Neural crest cell (in vitro differentiated cells): Measurements from ENCODE around the gene MAP10. TPM values are rescaled to one million over a fixed set of nuclear protein-coding genes. Genes with fewer than 3 reads are reported as not detected.

ENCODE experiments used
- DNase-seq: peaks from one replicate; pipeline ENCODE4 v3.0.0; 2021; ENCODE audit warnings: low read depth, mixed read lengths, low spot score
- H3K27ac Mint-ChIP-seq: one replicate; pipeline ENCODE4 v1.8.0; 2021; ENCODE audit warnings: mild to moderate bottlenecking, mixed read lengths; ENCODE audit not compliant: unreplicated experiment
- H3K27me3 Mint-ChIP-seq: 2 replicates; pipeline ENCODE4 v1.8.0; 2021; ENCODE audit warnings: low read depth, mild to moderate bottlenecking, mixed read lengths
- H3K36me3 Mint-ChIP-seq: 2 replicates; pipeline ENCODE4 v1.8.0; 2021; ENCODE audit warnings: low read depth, mild to moderate bottlenecking, mixed read lengths
- H3K4me1 Mint-ChIP-seq: 2 replicates; pipeline ENCODE4 v1.8.0; 2021; ENCODE audit warnings: mixed read lengths
- H3K4me3 Mint-ChIP-seq: one replicate; pipeline ENCODE4 v1.8.0; 2021; ENCODE audit warnings: mild to moderate bottlenecking, mixed read lengths
- H3K9me3 Mint-ChIP-seq: 2 replicates; pipeline ENCODE4 v1.8.0; 2021; ENCODE audit warnings: mixed read lengths
- total RNA-seq: library from RNA; stranded (reverse); gene quantifications from 2 replicates; pipeline ENCODE4 v1.2.1, GENCODE V29; 2021
- TF ChIP-seq, protein P1 (sequence below): fragments of 200-600 bp; sonication (generic); conservative IDR thresholded peaks from 2 replicates; pipeline ENCODE4 v1.5.0; 2021; ENCODE audit warnings: antibody characterized with exemption, mild to moderate bottlenecking

Gene MAP10
- total RNA-seq, 1 donor from 2014 or later, result 2.0 TPM

DNA sequence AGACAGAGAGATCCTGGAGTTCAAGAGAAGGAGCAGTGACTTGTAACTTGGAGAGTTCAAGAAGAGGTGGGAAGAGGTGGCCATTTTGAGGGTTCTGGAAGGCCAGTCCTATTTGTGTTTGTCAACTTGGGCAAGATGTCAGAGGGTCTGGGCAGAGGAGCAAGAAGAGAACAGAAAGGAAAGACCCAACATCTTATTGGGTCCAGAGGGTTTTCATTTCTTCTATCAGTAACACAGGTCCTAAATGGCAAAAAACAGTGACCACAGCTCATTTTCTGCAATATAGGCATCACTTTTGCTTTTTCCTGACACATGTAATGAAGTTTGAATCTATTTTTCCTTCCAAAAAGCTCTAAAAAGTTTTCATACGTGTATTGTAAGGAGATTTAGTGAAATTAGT is 38.3 kb upstream of the MAP10 start:
- TF ChIP-seq, protein P1, sequence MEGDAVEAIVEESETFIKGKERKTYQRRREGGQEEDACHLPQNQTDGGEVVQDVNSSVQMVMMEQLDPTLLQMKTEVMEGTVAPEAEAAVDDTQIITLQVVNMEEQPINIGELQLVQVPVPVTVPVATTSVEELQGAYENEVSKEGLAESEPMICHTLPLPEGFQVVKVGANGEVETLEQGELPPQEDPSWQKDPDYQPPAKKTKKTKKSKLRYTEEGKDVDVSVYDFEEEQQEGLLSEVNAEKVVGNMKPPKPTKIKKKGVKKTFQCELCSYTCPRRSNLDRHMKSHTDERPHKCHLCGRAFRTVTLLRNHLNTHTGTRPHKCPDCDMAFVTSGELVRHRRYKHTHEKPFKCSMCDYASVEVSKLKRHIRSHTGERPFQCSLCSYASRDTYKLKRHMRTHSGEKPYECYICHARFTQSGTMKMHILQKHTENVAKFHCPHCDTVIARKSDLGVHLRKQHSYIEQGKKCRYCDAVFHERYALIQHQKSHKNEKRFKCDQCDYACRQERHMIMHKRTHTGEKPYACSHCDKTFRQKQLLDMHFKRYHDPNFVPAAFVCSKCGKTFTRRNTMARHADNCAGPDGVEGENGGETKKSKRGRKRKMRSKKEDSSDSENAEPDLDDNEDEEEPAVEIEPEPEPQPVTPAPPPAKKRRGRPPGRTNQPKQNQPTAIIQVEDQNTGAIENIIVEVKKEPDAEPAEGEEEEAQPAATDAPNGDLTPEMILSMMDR, result no peak
- H3K4me3 Mint-ChIP-seq, result no peak overlapping the region
- H3K27ac Mint-ChIP-seq, result peak overlapping the region; percentile 51
- peaks cover 13% of the 10 kb centered on the region for H3K4me1 Mint-ChIP-seq
- peaks cover 7% of the 10 kb centered on the region for H3K9me3 Mint-ChIP-seq
- no peak for DNase-seq
- H3K36me3 Mint-ChIP-seq, result peaks cover 2% of the 10 kb centered on the region
- no peaks in the 10 kb centered on the region for H3K27me3 Mint-ChIP-seq

DNA sequence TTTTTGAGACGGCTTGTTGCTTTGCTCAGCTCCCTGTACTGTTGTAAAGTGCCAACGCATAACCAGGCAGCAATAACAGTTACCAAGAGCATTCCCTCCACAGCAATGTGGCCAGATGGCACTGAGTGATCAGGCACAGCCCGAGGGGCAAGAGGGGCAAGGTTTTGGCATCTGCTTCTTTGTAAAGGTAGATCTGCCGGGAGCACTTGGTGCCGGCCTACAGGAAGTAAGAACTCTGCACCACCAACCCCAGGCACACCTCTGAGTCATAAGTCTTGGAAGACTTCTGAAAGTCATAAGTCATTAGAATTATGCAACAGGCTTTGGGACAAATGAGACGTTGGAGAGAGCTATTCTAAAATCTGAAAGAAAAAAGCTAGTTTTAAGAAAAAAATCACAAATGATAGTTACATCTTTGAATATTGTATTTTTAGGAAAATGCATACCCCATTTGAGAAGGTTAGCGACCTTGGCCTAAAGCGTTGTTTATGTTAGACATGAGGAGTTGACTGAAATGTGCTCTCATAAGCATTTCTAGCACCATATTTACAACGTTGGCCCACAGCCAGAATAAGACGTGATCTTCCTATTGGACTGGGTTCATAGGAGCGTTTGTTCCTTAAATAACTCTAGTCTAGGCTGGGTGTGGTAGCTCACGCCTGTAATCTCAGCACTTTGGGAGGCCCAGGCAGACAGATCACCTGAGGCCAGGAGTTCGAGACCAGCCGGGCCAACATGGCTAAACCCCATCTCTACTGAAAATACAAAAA is 37.7 kb upstream of the MAP10 start:
- Mint-ChIP-seq H3K27me3 (no peaks in the 10 kb centered on the region), H3K36me3 (peaks cover 2% of the 10 kb centered on the region), H3K9me3 (peaks cover 7% of the 10 kb centered on the region), H3K4me1 (peaks cover 13% of the 10 kb centered on the region), H3K4me3 (no peak overlapping the region), H3K27ac (no peak overlapping the region)
- DNase-seq, result no peak
- TF ChIP-seq, protein P1, result no peak

DNA sequence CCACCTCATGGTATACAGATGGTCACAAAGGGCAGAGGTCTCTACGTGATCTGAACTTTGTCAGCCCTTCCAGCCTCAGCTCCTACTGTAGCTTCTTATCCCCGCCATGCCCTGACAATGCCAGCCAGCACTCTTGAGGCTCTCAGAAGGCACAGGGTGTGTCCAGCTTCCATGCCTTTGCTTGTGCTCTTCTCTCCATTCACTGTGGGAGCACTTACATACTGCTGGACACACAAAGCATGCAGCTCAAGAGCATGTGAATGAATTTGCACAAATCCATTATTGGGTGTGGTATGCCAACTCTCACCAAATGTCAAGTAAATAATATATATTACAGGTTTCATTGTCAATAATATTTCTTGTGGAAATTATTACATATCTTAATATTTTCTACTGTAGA is 36.4 kb upstream of the MAP10 start:
- H3K36me3 Mint-ChIP-seq, result no peaks in the 10 kb centered on the region
- peaks cover 13% of the 10 kb centered on the region for H3K4me1 Mint-ChIP-seq
- H3K27me3 Mint-ChIP-seq, result no peaks in the 10 kb centered on the region
- TF ChIP-seq, protein P1, result no peak
- no peak overlapping the region for H3K27ac Mint-ChIP-seq
- no peak for DNase-seq
- H3K9me3 Mint-ChIP-seq, result no peaks in the 10 kb centered on the region
- no peak overlapping the region for H3K4me3 Mint-ChIP-seq

DNA sequence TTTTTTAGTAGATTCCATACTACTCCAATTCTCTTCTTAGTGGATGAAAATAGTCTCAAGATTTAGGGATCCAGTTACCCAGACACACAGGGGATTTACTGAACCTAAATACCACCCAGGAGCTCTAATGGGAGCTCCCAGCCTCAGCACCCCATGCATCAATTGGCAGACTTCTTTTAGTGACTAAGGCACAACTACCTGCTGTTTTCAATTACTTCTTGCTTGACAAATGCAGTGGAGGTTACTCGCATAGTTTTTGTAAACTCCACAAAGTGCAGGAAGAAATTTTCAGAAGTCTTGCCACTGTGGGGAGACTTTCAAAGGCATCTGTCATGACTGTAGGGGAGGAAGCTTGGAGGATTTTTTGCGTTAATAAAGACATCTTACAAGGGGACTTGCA is 35.5 kb upstream of the MAP10 start:
- DNase-seq, result no peak
- H3K9me3 Mint-ChIP-seq, result no peaks in the 10 kb centered on the region
- TF ChIP-seq, protein P1, result no peak
- no peaks in the 10 kb centered on the region for H3K36me3 Mint-ChIP-seq
- no peak overlapping the region for H3K4me3 Mint-ChIP-seq
- H3K27me3 Mint-ChIP-seq, result no peaks in the 10 kb centered on the region
- no peak overlapping the region for H3K27ac Mint-ChIP-seq
- H3K4me1 Mint-ChIP-seq, result peaks cover 13% of the 10 kb centered on the region

DNA sequence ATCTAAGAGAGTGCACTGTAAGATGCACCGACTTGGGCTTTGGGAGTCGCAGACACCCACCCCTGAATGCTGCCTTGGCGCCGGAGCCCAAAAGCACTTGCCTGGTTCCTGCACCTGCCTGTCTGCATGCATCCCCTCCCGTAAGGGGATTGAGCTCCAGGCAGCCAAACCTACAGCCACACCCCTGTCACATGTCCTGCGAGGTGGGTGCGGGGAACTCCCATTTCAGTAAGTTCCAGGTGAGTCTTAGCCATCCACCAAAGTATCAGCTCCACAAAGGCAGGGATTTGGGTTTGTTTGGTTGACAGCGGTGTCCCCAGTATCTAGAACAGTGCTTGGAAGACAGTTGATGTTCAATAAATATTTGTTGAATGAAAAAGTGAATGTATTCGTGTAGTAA is 31.5 kb upstream of the MAP10 start:
- no peak overlapping the region for H3K27ac Mint-ChIP-seq
- H3K36me3 Mint-ChIP-seq, result no peaks in the 10 kb centered on the region
- H3K4me3 Mint-ChIP-seq, result no peak overlapping the region
- peaks cover 13% of the 10 kb centered on the region for H3K4me1 Mint-ChIP-seq
- H3K27me3 Mint-ChIP-seq, result no peaks in the 10 kb centered on the region
- H3K9me3 Mint-ChIP-seq, result no peaks in the 10 kb centered on the region
- TF ChIP-seq, protein P1, result no peak
- DNase-seq, result no peak
